HUDEP-2 (cell line): ENCODE data around the gene AGBL1.

Experiments used
- DNase-seq, 76 experiments: peaks; one replicate each; lab custom pipeline; 2025; ENCODE audit not compliant: unreplicated experiment in 76 of 76; lab: John Stamatoyannopoulos, UW

AGBL1 gene

DNA sequence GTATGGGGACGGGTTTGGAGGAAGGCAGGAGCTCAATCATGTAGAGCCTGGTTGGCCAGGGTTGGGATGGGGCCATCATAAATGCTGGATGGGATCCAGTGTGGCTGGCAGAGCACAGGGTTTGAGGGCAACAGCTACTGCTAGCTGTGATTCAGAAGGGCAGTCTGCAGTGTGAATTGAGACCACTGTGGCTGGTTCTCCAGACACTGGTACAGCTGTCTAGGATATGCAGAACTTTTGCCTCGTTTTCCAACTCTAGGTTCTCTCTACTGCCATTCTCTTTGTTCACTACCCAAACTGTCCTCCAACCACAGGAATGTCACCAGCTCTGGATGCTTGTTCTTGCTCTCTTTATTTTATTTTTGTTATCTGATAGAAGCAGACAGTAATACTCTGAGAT lies 543.6 kb downstream of the AGBL1 start:
- DNase-seq: no peak

DNA sequence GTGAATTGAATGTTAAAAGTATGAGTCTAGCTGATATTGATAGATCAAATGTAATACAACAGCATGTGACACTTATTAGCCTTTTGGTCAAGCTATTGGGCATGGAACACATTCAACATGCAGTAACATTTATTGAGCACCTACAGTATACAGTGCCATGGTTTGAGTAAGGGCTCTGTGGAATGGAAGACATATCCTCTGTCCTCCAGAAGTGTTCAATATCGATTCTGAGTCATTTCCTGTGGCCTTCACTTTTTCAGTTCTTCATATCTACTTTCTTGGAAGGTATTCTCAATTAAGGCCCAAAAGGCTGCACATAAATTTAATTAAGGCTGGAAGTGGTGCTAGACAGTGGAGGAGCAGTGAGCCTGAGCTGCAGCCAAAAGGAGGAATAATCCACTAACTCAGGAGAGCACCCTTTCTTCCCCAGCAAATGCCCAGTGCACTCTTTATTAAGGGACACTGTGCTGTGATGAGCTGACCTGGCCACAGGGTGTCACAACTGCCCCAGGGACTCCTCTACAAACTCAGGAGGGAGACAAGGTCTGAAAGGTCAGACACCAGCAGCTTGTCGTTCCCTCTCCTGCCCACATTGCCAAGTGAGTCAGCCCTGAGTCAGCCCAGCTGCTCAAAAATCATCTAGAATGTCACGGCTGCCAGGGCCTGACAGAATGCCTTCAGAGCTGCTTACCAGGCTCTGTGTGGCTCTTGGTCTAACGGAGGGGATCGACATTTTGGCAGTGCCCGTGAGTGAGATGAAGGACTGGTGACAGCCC lies 544.8 kb downstream of the AGBL1 start:
- DNase-seq: peak in 12 of 76 experiments; percentile 1 to 60 (median 16)

DNA sequence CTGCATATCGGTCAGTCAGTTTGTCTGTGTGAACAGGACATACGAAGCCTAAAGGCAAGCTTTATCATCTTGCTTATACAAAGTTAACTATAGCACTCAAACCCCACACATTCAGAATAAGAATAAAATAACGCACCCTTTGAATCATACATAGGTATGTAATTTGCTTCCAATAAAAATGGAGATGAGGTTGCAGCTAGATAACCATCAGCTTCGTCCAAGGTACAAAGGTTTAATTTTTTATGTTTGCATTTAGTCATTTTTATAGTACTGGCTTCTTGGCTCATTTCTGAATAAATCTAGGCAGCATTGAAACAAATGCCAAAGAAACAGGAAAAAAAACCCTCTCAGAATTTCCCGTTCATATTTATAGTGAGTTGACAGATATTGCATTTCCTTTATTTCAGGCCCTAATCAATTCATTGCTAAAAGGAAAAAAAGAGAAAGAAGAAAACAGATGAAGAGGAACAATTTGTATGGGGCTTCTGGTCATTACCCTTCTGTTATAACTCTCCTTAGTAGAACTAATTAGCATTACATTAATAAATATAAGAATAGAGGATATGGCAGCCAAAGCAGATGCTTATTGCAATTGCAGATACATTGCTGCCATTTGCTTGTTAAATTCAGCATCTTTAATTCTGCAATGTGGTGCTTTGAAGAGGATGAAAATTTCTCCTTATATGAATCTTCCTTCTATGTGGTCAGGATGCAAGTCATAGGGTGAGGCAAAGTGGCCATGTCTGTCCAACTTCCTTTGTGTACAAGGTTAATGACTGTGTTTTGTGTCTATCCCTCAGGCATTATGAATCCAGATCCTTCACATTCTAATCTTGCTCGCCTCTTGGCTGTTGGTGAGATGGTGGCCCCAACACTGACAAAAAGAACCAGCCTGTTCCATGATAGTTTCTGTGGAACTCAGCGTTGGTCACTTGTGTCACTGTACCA lies 550.0 kb downstream of the AGBL1 start:
- DNase-seq: no peak

DNA sequence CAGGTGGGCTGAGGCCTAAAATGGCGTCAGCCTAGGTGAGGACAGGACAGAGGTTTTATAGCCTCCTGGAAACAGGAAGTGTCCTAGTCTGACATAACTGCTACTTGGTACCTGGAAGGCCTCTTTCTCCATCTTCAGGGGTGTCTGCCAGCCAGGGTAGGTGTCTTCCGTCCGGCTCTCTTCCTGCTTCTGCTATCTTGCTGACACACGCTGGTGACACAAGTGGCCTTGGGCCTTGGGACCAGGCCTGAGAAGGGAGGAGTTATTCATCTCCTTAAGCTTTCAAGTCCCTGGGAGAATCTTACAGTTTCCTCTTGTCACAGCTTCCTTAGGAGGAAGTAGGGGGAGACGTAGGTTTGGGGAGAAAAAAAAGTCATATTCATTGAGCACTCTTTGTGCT lies 551.3 kb downstream of the AGBL1 start:
- no peak for DNase-seq

DNA sequence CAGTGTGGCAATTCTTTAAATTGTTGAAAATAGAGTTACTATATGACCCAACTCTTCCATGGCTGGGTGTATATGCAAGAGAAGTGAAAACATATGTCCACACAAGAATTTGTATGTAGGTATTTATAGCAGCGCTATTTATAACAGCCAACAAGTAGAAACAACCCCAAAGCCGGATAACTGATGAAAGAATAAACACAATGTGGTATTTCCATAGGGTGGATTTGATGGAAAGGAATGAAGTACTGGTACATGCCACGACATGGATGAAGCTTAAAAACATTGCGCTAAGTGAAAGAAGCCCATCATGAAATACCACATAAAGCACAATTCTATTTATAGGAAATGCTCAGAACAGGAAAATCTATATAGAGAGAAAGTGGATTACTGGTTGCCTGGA lies 554.5 kb downstream of the AGBL1 start:
- DNase-seq: no peak

DNA sequence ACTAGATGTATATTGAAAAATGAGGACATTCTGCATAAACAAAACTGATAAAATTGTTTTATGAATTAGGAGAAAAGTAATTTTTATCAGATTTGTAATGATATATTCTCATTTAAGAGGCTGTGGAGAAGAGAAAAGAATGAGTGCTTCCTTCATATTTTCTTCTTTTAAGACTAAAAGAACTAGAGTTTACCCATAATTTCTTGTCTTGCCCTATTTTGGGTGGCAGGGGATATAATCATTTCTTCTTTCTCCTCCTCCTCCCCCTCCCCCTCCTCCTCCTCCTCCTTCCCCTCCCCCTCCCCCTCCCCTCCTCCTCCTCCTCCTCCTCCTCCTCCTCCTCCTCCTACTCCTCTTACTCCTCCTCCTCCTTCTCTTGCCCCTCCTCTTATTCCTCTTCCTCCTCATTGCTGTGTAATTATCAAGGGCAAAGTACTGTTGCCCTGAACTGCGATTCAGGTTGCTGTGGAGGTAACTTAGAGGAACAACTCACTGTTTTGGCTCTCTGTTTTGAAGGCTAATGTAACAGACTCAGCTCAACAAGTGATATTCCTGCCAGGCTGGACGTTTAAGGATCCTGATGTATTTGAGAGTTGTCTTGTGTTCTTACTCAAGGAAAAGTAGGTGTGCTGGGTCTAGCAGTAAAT lies 555.4 kb downstream of the AGBL1 start:
- DNase-seq: no peak

DNA sequence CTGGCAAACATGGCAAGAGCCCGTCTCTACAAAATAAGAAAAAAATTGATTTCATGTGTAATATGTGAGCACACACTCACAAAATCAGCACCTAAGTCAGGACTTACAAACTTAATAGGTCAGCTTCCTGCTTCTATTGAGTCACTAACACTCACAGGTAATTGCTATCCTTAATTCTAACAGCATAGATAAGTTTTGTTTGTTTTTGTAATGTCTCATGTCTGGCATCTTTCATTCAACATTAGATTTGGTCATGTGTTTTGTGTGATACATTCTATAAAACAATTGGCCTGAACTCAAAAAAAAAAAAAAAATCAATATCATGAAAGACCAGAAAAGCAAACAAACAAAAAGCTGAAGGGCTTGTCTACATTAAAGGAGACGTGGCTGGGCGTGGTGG lies 564.7 kb downstream of the AGBL1 start:
- DNase-seq: no peak

DNA sequence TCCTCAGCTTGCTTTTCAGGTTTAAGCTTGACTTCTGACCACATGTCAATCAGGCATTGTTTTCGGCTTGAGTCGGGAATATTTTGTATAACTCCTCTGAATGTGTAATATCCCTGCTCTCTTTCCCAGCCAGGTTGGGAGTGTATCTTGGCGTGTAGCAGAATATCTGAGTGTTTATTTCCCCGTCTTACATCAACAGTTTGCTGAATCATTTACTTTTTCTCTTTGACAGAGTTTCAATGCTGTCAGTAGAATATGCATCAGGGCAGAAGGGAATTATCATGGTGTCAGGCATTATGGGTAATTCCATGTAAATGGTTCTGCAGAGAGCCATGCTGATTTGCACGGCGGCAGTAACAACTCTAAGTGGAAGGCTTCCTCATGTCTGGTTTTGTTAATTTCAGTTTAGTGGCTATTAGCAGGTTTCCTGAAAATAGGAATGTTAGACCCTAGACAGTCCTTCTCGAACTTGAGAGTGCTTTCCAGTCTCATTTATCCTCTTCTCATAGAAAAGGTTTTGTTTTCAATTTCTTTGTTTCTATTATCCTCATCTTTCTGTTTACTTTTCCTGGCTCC lies 566.3 kb downstream of the AGBL1 start:
- DNase-seq: no peak

DNA sequence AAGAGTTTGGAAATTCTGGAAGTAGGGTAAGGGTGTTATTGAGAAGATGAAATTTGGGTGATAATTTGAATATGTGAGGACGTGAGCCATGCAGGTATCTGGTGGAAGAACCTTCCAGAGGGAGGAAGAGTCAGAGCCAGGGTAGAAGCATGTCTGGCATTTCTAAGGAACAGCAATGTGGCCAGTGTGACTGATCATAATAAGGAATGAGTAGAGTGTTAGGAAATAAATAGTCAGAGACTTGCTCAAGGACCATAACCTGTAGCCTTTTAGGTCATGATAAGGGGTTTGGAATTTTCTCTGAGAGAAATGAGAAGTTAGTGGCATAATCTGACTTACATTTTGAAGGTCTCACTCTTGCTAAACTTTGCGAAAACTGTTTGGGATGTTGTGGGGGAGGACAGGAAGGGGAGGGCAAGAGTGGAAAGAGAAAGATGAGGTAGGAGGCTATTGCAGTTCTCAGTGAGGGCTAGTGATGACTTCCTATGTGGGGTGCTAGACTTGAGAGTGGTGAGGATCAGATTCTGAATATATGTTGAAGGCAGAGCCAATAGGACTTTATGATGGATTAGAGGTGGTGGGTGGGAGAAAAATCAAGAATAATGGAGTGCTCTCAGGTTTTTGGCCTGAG lies 568.3 kb downstream of the AGBL1 start:
- no peak for DNase-seq

DNA sequence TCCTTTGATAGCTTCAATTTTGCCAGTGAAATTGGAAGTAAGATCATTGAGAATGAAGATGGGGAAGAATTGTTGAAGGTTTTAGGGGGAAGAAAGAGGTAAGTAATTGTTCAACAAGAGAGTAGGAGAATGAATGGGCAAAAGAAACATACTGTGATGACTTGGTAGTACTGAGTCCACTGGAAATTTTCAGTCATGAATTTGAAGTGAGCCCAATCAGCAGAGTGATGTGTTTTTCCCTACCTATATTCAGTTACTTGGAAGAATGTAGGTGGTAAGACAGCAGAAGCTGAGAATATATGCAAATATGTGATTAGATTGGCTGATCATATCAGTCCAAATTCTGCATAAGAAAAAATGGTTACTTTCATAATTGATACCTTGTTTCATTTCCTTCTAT lies 569.6 kb downstream of the AGBL1 start:
- DNase-seq: no peak

DNA sequence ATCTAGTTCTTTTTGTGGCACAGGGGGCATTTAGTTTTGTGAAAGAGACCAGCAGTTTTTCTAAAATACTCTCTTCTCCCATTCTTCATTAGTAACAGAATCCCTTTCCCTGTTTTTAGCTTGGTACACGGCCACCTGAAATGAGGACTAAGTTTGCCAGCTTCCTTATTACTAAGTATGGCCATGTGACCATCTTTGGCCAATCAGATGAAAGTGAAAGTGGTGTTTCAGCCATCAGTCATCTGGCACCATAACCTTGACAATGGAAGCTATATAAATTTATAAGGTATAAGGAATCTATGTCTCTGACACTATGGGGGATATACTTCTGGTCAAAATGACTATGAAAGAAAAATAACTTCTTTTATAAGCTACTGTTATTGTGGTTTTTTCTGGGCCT lies 570.4 kb downstream of the AGBL1 start:
- DNase-seq: no peak

DNA sequence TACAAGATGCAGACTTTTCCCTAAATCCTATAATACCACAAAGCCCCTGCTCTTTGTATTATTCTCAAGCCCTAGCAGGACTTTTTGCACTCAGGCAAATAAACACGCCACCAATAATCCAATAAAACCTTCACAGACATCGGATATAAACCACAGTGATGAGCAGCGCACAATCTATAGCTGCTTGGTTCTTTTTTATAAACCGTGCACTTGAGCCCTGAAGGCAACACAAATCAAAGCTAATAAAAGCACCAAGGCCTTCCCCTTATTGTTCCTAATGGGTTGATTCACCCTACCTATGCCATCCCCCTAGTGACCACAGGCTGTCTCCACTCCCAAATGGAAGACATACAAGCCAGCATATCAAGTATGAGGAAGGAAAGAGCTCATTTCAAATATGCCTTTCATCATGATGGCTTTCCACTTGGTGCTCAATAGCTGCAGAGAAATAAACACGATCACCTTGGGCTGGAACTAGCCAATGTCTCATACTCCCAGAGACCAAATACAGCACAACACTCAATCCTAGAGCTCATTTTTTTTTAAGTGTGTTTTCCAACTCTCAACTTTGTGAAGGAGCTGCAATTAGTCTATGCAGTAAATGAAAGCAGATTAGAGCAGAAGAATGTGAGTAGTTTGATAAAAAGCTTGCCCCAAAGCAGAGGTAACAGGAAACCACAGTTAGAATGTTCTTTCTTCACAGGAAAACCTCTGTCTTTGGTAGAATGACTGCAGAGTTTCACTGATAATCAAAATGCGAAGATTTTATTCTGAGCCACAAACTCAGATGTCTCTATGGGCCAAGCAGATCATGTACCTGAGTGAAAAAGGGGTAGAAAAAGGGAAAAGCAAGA lies 573.9 kb downstream of the AGBL1 start:
- no peak for DNase-seq

DNA sequence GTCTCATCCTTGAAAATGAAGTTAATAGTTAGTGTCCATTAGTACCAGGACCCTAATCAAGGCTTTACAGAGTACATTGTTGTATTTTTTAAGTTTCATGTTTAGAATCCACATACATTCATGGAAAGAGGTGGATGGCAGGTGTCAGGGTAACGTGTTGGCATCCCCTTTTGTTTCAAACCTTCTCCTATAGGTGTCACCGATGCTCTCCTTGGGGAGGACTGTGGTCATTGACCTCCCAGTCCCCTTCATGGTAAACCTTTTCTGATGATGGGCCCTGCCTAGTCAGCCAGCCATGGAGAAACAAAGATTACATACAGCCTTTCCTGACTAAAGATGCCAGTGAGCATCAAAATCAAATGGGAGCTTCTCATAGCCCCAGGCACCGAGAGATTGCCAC lies 574.8 kb downstream of the AGBL1 start:
- DNase-seq: no peak

DNA sequence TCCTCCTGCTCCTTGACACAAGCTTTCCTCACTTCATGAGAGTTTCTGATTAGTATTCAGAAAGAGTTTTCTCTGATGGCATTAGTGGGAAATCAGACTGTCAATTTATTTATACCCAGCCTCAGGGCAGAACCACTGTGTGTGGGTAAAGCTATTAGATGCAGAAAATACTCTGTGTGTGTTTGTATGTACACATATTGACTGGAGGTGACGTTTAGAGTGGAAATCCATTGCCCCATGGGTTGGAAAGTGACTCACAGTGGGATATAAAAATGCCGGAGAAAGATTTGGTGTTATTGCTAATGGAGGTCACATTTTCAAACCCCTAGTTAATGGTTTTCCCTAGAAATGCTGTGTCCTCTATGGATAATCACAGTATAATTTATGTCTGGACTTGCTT lies 577.6 kb downstream of the AGBL1 start:
- DNase-seq: no peak

DNA sequence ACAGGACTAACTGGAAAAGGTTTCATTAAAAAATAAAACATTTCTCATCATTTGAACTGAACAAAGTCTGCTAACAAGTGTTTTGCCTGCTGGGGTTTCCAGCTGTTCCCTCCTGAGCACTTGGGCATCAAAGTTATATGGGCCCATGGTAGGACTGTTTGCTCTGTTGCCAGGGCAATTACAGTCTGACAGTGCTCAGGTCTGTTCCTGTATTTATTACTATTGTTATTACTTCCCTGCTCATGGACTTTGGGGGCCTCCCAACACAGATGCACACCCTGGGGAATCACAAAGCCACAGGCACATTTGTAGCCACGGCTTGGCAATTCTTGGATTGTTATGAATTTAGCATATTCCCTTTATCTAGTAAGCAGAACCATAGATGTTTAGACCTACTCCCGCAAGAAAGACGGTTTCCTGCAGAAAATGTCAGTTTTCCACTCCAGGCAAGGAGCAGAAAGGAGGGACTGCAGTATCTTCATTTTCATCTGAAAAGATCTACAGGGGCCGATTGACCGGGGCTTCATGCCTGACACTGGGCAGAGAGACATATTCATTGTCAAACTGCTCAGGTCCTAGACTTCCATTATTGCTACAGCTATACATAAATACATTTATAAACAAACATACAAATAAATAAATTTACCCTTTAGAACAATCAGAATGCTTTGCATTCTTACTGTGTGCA lies 580.2 kb downstream of the AGBL1 start:
- no peak for DNase-seq

DNA sequence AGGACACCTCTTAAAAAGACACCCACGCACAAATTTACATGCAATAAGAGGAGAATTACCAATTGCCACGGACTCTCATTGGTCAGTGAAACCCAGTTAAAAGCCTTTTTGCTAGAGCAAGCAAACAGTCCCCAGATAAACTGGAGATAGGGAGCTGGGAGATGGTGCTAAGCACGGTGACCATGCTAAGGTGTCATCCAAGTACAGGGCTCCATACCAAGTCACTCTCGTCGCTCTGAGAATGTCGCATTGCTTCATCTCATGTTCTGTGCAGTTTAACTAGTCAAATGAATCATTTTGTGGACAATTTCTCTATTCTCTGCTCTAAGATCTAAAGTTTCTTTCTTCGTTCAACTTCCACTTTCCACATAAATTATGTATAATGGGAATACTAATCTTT lies 581.9 kb downstream of the AGBL1 start:
- DNase-seq: no peak

DNA sequence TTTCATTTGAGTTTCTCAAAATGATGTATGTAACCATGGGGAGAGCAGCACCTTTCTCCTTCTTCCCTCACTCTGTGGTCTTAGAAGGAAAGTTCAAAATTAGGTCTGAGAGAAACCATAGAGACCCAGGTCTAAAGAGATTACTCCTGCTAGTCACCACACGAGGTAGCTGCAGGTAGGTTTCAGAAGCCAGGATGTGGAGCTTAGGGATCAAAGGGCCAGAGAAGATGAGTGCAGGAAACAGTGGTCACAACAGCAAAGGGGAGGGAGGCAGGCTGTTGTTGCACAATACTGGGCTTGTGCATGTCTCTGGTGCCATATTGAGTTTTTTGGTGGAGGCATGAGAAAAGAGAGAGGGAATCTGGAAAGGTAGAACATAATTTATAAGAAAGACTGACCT lies 583.6 kb downstream of the AGBL1 start:
- DNase-seq: no peak

DNA sequence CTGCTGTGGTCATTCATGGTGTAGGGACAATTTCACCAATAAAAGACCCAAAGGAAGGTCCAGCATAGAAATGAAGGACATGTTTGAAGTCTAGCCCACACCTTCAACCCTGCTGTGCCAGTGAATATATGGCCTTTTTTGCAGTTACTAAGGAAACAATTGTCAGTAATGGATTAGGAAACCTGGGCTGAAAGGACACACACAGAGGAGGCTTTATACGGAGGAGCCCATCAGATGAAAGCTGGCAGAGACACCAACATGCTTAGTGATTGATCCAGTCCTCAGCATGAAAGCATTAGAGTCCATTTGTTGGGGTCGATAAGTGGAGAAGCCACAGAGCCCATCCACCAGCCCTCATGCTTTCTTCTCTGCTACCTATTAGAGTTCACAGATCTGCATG lies 584.3 kb downstream of the AGBL1 start:
- no peak for DNase-seq

DNA sequence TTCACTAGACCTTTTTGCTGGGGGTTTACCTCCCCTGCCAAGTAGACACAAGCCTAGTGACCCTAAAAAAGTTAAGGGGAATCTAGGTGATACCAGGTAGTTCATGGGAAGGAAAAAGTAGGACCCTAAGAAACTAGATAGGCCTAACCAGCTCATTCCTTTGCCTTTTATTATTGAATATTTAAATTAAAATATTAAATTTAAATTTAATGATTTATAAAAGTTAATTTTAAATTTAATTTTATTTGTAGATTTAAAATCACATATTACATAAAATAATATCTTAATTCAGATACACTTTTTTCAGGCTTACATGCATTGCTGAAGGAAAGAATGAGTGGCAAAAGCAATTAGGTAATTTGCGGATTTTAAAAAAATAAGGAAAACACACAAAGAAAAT lies 584.9 kb downstream of the AGBL1 start:
- no peak for DNase-seq
